Type B pancreatic cell (in vitro differentiated cells): ENCODE measurements around the gene CRTC1. TPM values are rescaled to one million over a fixed set of nuclear protein-coding genes. Genes with fewer than 3 reads are reported as not detected.

Experiments used
- DNase-seq: peaks from one replicate; pipeline ENCODE4 v3.0.0; 2021; ENCODE audit warnings: mixed read lengths; ENCODE audit not compliant: unreplicated experiment; ENCODE audit errors: extremely low spot score
- H3K27ac Mint-ChIP-seq: 2 replicates; pipeline ENCODE4 v1.8.0; 2021; ENCODE audit warnings: mild to moderate bottlenecking, mixed read lengths
- H3K27me3 Mint-ChIP-seq: 2 replicates; pipeline ENCODE4 v1.8.0; 2021; ENCODE audit warnings: mixed read lengths
- H3K36me3 Mint-ChIP-seq: 2 replicates; pipeline ENCODE4 v1.8.0; 2021; ENCODE audit warnings: mixed read lengths
- H3K4me1 Mint-ChIP-seq: one replicate; pipeline ENCODE4 v1.8.0; 2021; ENCODE audit warnings: mixed read lengths; ENCODE audit not compliant: unreplicated experiment
- H3K4me3 Mint-ChIP-seq: 2 replicates; pipeline ENCODE4 v1.8.0; 2021; ENCODE audit warnings: mild to moderate bottlenecking, mixed read lengths
- H3K9me3 Mint-ChIP-seq: 2 replicates; pipeline ENCODE4 v1.8.0; 2021; ENCODE audit warnings: mixed read lengths
- CTCF ChIP-seq: fragments of 200-600 bp; sonication (generic); conservative IDR thresholded peaks from 2 replicates; pipeline ENCODE4 v1.5.0; 2021; ENCODE audit warnings: antibody characterized with exemption, mild to moderate bottlenecking
- long read RNA-seq: library from polyadenylated mRNA; unstranded; transcript quantifications from one replicate; pipeline ENCODE4 v2.0.0, GENCODE V29; 2020
- total RNA-seq: library from RNA; stranded (reverse); gene quantifications from 2 replicates; pipeline ENCODE4 v1.2.1, GENCODE V29; 2021; ENCODE audit warnings: low replicate concordance

CRTC1 gene, protein sequence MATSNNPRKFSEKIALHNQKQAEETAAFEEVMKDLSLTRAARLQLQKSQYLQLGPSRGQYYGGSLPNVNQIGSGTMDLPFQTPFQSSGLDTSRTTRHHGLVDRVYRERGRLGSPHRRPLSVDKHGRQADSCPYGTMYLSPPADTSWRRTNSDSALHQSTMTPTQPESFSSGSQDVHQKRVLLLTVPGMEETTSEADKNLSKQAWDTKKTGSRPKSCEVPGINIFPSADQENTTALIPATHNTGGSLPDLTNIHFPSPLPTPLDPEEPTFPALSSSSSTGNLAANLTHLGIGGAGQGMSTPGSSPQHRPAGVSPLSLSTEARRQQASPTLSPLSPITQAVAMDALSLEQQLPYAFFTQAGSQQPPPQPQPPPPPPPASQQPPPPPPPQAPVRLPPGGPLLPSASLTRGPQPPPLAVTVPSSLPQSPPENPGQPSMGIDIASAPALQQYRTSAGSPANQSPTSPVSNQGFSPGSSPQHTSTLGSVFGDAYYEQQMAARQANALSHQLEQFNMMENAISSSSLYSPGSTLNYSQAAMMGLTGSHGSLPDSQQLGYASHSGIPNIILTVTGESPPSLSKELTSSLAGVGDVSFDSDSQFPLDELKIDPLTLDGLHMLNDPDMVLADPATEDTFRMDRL
- 14.2 and 20.2 TPM in 2 replicates for total RNA-seq
- long read RNA-seq, partial matches to known transcripts = 3 of 4 reads
- long read RNA-seq, other reads (novel, unspliced or antisense) = 1 of 4 reads

GRCh38 chr19:18683109-18683957, at the start of gene CRTC1:
TSS of gene CRTC1 (plus strand) at chr19:18683680. CDS start at chr19:18683703, 23 bp downstream.
- peak within 1 kb of the TSS; percentile 64 for H3K27ac Mint-ChIP-seq
- TF ChIP-seq CTCF = no peak
- no peaks in the 10 kb centered on the region for H3K9me3 Mint-ChIP-seq
- no peaks in the 10 kb centered on the region for H3K36me3 Mint-ChIP-seq
- peak within 1 kb of the TSS; percentile 89 for H3K4me3 Mint-ChIP-seq
- peak; percentile 95 for DNase-seq
- no peaks in the 10 kb centered on the region for H3K27me3 Mint-ChIP-seq
- peaks cover 5% of the 10 kb centered on the region for H3K4me1 Mint-ChIP-seq

GRCh38 chr19:18634612-18635297, 48.7 kb upstream of the CRTC1 start:
- Mint-ChIP-seq H3K27me3 (peaks cover 4% of the 10 kb centered on the region), H3K36me3 (peaks cover 4% of the 10 kb centered on the region), H3K27ac (peak overlapping the region; percentile 35), H3K4me3 (peak overlapping the region; percentile 26), H3K9me3 (peaks cover 4% of the 10 kb centered on the region), H3K4me1 (peaks cover 20% of the 10 kb centered on the region)
- no peak for TF ChIP-seq CTCF
- DNase-seq = no peak

DNA sequence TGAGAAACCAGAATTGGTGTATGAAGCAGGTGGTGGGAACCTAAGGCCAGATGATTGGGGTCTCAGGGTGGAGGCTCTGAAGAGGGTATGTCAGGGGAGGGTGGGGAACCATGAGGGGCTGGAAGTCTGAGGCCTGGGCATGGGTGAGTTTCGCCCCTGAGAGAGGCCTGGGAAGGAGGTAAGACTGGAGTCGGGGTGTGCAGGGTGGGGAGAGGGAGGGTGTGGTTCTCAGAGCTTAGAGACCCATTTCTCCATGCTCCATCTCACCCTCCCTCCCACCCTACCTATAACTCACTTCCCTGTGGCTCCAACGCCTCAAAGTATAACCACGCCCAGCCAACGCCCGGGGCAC, 47.7 kb upstream of the CRTC1 start:
- H3K36me3 Mint-ChIP-seq = peaks cover 4% of the 10 kb centered on the region
- H3K27me3 Mint-ChIP-seq = no peaks in the 10 kb centered on the region
- TF ChIP-seq CTCF = no peak
- H3K27ac Mint-ChIP-seq = peak overlapping the region; percentile 87
- peak overlapping the region; percentile 89 for H3K4me3 Mint-ChIP-seq
- no peak for DNase-seq
- H3K9me3 Mint-ChIP-seq = no peaks in the 10 kb centered on the region
- peaks cover 22% of the 10 kb centered on the region for H3K4me1 Mint-ChIP-seq

DNA sequence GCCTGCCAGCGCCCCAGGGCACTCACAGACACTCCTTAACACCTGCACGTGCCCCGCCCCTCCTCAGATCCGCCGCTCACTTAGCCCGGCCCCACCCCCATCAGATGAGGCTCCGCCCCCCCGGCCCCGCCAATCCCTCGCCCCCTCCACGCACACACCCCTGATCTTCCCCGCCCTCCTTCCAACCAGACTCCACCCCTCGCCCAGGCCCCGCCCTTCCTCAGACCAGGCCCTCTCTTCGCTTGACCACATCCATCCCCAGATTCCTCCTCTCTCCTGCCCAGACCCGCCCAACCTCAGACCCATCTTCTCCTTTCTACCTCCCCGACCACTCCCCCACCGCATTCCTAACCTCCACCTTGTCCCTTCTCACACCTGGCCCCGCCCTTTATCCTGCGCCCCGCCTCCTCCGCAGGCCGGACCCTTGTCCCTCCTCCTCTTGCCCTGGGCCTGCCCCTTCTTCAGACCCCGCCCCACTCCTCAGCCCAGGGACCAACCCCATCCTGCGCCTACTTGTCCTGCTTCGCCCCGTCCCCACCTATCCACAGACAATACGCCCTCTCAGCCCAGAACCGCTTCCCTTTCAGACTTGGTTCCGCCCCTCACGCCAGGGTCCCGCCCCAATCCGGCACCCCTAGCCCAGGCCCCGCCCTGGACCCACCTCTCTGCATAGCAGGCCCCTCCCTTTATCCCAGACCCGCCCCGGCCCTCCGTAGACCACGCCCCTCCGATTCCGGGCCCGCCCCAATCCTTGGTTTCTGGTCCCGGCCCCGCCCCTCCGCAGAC, 47.1 kb upstream of the CRTC1 start:
- H3K27ac Mint-ChIP-seq = peak overlapping the region; percentile 82
- no peaks in the 10 kb centered on the region for H3K27me3 Mint-ChIP-seq
- peaks cover 22% of the 10 kb centered on the region for H3K4me1 Mint-ChIP-seq
- H3K9me3 Mint-ChIP-seq = no peaks in the 10 kb centered on the region
- DNase-seq = peak; percentile 99
- H3K36me3 Mint-ChIP-seq = peaks cover 4% of the 10 kb centered on the region
- TF ChIP-seq CTCF = no peak
- H3K4me3 Mint-ChIP-seq = peak overlapping the region; percentile 89
